GM18861 (cell line): ENCODE results near the gene FBXW8.

Experiments used
- ATAC-seq: cut with Tn5 transposase; IDR thresholded peaks from one replicate; pipeline ENCODE4 v1.9.1; 2021; ENCODE audit not compliant: unreplicated experiment

Gene FBXW8

GRCh38 chr12:116990971-116991966 lies 80.5 kb downstream of the FBXW8 start:
- ATAC-seq, result no peak

DNA sequence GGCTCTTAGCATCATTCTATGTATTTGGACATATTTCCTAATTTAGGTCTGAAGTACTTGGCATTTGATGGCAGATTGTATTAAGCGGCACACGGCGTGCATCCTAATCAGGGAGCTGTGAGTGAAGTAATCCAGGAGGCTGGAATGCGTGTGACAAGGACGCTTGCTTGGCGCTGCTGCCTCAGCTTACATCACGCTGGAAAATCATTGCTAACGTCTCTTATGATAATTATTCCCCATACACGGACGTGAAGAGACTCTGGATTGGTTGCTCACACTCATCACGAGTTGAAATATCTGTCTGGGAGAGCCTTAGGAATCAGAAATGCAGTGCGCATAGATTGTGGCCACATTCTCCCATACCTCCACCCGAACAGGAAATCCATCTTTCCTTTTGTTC lies 85.3 kb downstream of the FBXW8 start:
- ATAC-seq, result no peak

- no peak for ATAC-seq
Observed at GRCh38 chr12:116996621-116997020, 85.9 kb downstream of the FBXW8 start.

DNA sequence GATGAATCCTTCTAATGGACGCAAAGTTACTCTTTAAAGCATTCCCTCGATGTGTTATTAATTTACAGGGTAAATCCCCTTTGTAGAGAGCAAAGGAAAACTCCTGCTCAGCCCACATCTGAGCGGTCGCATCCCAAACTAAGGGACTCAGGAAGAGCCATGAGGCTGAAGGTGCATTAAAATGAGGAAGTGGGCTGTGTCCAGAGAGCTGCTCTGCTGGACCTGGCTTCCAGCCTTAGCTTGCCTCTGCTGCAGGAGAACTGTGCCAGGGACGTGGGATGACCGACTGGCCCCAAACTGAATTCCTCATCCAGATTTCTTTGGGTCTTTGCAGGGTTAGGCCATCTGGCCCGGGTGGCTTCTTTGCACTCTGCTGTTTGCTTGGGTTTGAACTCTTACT lies 88.3 kb downstream of the FBXW8 start:
- no peak for ATAC-seq

GRCh38 chr12:117000316-117000715 lies 89.6 kb downstream of the FBXW8 start:
- no peak for ATAC-seq

DNA sequence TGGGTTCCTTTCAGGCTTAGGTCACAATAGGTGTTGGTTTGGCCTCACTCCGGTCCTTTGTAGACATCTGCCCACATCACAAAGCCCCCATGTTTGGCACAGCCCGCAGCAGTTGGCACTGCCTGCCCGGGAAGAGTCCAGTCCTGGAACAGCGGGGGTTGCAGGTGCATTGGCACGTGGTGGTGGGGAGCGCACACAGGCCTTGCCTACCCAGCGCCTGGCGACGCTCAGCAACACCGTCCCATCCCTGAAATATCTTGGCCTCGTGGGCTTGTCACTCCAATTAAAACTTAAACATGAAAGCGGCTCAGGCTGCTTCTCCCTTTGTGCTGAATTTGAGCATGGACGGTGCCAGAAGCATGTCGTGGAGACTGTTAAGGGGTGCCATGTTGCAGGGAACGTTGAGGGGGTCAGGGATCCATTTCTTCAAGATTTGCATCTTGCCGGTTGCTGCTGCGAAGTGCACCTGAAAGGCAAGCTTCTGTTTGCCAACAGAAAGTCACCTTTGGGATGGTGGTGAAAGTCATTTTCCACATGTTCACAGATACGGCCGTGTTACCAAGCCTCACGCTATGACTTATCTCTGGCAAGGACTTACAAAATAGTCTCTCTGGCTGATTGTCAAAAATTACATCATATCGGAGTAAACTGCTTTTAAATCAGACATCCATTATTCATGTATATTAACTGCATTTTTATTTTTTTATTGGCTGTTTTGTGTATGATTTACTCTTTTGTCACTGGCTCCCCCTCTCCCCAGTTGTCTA lies 91.5 kb downstream of the FBXW8 start:
- ATAC-seq, result no peak

GRCh38 chr12:117003883-117004404 lies 93.2 kb downstream of the FBXW8 start:
- ATAC-seq, result no peak

DNA sequence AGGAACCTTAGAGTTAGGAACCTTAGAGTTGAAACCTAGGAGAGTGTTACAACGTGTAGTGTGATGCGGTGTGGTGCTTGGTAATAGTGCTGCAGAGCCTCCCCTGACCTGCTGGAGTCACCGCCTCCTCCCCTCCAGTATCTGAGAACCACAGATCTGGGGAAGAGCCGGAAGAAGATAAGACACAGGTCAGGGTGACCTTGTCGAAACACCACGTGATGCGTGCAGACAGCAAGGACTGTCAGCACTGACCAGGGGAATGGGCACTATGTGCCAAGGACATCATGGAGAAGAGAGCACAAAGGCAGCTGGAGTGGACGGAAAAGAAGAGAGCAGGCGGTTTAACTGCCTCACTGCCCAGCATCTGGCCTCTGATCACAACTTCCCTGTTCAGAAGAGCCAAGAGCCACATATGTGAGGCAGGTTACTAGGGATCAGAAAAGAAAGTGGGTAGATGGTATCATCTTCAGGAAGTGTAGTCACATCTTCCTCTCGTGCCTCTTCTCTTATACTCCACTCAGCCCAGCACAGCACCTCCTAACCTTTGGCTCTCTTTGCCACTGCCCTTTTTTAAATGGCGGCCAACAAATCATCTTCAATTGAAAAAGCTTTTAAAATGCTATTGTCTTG lies 94.8 kb downstream of the FBXW8 start:
- ATAC-seq, result no peak

DNA sequence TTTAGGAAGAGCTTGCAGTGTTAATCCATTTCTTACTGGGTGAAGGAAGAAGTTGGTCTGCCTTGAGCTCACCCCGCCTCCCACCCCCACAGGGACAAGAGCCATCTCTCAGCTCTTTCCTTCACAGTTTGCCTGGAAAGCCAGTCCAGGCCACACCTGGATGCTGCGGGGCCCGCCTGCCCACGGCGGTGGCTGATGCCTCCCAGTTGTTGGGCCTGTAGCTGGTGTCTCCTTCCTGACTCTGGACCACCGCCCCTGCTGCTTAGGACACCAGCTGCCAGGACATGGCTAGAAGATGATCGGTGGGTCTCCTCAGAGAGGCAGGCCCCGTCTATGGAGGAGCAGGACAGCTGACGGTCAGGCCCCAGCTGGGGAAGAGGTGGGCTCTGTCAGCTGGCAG lies 95.6 kb downstream of the FBXW8 start:
- no peak for ATAC-seq

DNA sequence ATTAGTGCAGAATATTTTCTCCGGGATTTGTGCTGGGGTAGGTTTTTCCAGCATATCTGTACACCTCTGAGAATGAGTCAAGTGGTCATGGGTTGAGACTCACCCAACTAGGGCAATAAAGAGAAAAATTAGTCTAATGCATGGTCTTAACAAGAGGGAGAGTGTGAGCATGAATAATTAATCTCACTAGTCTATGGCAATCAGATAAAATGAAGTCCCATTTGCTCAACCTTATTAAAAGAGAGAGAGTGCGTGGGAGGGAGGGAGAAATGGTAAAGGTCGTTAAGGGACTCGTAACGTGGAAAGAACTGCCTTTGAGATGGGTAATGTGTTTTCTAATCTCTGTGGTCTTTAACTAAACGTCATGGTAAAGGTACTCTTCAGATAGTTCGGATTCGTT lies 96.8 kb downstream of the FBXW8 start:
- ATAC-seq, result no peak

GRCh38 chr12:117009759-117010158 lies 99.0 kb downstream of the FBXW8 start:
- no peak for ATAC-seq

- ATAC-seq, result no peak
Observed at GRCh38 chr12:117010693-117011451, 100.1 kb downstream of the FBXW8 start.

DNA sequence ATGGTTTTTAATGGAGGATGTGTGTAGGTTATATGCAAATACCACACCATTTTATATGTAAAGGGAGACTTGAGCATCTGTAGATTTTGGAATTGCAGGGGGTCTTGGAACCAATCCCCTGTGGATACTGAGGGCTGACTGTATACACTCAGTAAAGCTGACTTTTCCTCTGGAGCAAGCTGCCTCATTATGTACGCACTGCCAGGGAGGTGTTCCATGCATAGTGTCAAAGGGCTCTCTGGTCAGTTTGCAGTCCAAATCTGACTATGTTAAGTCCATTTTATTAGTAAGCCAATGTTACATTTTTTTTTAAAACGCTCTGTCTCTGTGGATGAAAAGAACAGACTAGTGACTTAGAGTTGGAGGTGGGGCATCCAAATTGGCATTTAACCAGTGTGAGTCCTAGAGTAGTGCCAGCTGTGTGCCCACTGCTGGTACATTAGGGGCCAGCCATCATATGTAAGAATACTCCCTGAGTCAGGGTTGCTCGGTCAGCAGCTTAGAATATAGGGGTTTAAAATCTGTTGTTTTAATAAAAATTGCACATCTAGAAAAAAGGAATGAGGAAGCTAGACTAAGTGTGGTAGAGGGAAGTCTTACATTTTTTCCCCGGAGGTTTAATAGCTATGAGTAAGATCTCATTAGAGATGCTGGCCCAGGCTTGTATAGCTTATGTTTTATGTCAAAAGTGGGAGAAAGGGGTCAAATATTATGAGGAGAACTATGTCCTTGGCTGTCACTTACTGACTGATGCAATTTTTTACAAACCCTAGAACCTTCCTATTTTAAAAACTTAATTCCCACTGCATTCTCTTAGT lies 101.4 kb downstream of the FBXW8 start:
- no peak for ATAC-seq

GRCh38 chr12:117013726-117014125 lies 103.0 kb downstream of the FBXW8 start:
- no peak for ATAC-seq

DNA sequence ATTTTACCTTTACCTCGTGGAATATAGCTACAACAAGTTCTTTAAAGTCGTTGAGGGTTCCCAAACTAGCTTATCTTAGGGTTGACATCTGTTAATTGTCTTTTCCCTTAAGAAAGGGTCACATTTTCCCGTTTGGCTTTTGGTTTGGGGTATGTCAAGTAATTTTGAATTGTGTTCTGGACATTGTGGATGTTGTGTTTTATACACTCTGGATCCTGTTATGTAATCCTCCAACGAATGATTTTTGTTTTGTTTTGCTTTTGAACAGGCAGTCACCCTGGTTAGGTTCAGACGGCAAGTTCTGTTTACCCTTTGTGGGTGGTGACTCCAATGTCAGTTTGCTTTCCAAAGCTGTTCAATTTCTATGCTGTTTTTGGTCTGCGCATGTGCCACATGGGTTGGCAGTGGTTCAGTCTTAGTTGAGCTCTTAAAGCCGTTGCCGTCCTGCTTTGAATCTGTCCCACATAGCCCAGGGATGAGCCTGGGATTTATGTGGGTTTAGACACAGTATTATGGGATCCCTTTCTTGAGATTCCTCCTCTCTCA lies 103.7 kb downstream of the FBXW8 start:
- ATAC-seq, result no peak

DNA sequence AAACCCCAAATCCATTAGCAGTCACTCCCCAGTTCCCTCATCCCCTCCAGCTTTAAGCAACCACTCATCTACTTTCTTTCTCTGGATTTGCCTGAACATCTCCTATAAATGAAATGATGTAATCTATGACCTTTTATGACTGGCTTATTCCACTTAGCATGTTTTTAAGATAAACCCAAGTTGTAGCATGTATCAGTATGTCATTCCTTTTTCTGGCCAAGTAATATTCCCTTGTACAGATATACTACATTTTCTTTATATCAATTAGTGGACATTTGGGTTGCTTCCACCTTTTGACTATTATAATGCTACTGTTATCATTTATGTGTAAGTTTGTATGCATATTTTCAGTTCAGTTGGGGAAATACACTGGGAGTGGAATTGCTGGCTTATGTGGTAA lies 105.1 kb downstream of the FBXW8 start:
- ATAC-seq, result no peak

DNA sequence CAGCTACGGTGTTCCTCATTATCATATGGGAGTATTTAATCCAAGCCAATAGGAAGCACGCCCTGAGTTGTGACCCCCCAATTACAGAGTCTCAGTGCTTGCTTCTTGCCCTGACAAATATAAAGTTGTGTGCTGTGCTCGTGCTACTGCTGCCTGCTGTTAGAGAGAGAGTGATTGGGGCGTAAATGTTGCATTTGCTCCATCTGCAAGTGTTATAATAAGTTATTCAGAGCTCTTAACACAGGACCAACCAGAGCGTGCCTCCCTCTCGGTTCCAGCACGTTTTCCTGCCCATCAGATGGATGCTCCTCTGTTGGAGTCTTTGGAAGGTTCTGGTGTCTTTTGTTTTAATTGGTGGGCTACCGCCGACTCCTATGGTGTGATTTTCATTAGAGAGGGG lies 107.1 kb downstream of the FBXW8 start:
- ATAC-seq, result no peak

DNA sequence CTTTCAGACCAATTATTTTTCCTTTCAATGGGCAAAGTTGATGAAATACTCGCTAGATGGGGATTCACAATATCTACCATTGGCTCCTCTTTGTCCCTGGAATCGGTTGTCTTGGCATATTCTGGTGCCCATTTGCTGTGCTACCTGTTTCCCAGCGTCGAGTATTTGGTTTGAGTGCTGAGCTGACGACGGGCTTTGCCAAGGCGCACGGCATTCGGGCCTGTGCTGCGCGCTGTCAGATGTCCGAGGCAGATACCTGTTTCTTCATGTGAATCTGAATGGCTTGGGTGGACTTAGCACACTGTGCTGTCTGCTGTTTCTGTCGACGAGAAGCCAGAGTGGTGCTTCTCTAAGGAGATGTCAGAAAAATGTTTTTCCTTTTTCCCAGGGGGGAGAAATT lies 107.5 kb downstream of the FBXW8 start:
- ATAC-seq, result no peak

DNA sequence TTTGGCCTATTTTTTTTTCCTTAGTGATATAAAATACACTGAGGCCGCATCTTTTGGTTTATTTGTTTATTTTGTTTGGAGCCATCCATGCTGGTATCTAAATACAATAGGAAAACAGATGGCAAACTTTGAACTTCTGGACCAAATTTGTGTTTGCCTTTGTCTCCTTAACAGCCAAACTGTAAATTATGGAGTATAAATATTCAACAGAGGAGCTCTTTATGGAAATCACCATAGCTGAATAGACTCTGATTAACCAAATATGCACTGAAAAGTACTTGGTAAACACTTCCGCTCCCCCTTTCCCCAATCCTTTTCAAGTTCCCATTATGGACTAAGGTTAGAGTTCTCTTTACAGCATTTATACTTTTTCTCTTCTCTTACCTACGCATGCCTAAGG lies 107.9 kb downstream of the FBXW8 start:
- ATAC-seq, result no peak

- no peak for ATAC-seq
Observed at GRCh38 chr12:117019866-117020265, 109.1 kb downstream of the FBXW8 start.
